ENCODE data around the gene BICDL1. TPM values are rescaled to one million over a fixed set of nuclear protein-coding genes. Genes with fewer than 3 reads are reported as not detected.

BICDL1 gene
- polyA plus RNA-seq, 1 of the 3 experiments (the other 2 are of a cell fraction), result 0.35 TPM

- Histone ChIP-seq H4K20me1 (ENCODE audit: insufficient read depth) (no peaks in the 10 kb centered on the region), H3K9me2 (no peaks in the 10 kb centered on the region), H3K9me3 (no peaks in the 10 kb centered on the region), H3K4me1 (ENCODE audit: control insufficient read depth in 1 of 2, insufficient read depth in 2 of 2, low read depth in 1 of 2, low read length in 1 of 2) (no peaks in the 10 kb centered on the region), H3K4me2 (no peak overlapping the region), H3K79me2 (ENCODE audit: insufficient read depth) (no peaks in the 10 kb centered on the region), H3K9ac (no peak overlapping the region), H3K4me3 (ENCODE audit: low read depth in 2 of 2, low read length in 1 of 2) (no peak overlapping the region), H3K27ac (ENCODE audit: low read depth in 2 of 2, low read length in 1 of 2) (no peak overlapping the region), H3K36me3 (replicated peaks in 1 of 2; ENCODE audit: control insufficient read depth in 1 of 2, insufficient read depth in 2 of 2, low read length in 1 of 2) (no peaks in the 10 kb centered on the region), H3K27me3 (ENCODE audit: insufficient read depth) (no peaks in the 10 kb centered on the region), H2AFZ (ENCODE audit: low read depth) (no peak overlapping the region), H3F3A (replicated peaks; ENCODE audit: insufficient read depth) (no peaks in the 10 kb centered on the region)
- ChIA-PET POLR2A (no interaction called here), CTCF (interaction anchor here (1.1 to 2.3 kb wide), 3 partner anchors 9 to 17 kb away, joined by 3 to 5 read pairs (median 3); partner anchors contain the start of gene BICDL1)
- no peak for DNase-seq
- no peak for TF ChIP-seq NFIC (IDR thresholded peaks at IDR 0.05; ENCODE audit: borderline replicate concordance)
- no peak for TF ChIP-seq RCOR1 (IDR thresholded peaks at IDR 0.05; ENCODE audit: low read length)
- TF ChIP-seq NRF1 (IDR thresholded peaks at IDR 0.05; ENCODE audit: low read depth, low read length), result no peak
- no peak for TF ChIP-seq USF1 (IDR thresholded peaks at IDR 0.05; ENCODE audit: borderline replicate concordance, low read depth)
- no peak for TF ChIP-seq EZH2phosphoT487 (IDR thresholded peaks at IDR 0.05; ENCODE audit: borderline replicate concordance, low read depth)
- TF ChIP-seq FOXM1 (IDR thresholded peaks at IDR 0.05; ENCODE audit: low read depth), result no peak
- no peak for TF ChIP-seq REST (IDR thresholded peaks at IDR 0.05; ENCODE audit: low read depth, low read length)
- TF ChIP-seq POLR2AphosphoS5 (IDR thresholded peaks at IDR 0.05; ENCODE audit: low read depth, low read length), result no peak
- no peak for TF ChIP-seq RXRA (IDR thresholded peaks at IDR 0.05; ENCODE audit: borderline replicate concordance, low read depth)
- no peak for TF ChIP-seq MXI1 (IDR thresholded peaks at IDR 0.05; ENCODE audit: low read depth, low read length)
- WGBS (ENCODE audit: low lambda C conversion rate), result 46% methylated on average over 3 of the region's 3 CpGs
These were observed 17.4 kb downstream of the BICDL1 start for GRCh38 chr12:120006258-120006975.

GRCh38 chr12:120007272-120007671 is 18.2 kb downstream of the BICDL1 start:
- no peaks in the 10 kb centered on the region for H3K9me2 ChIP-seq
- no peaks in the 10 kb centered on the region for H3F3A ChIP-seq (replicated peaks; ENCODE audit: insufficient read depth)
- H3K27ac ChIP-seq (ENCODE audit: low read depth in 2 of 2, low read length in 1 of 2), result no peak overlapping the region
- H4K20me1 ChIP-seq (ENCODE audit: insufficient read depth), result no peaks in the 10 kb centered on the region
- H3K27me3 ChIP-seq (ENCODE audit: insufficient read depth), result no peaks in the 10 kb centered on the region
- no peak overlapping the region for H3K4me3 ChIP-seq (ENCODE audit: low read depth in 2 of 2, low read length in 1 of 2)
- 48% methylated on average over 3 of the region's 3 CpGs for WGBS (ENCODE audit: low lambda C conversion rate)
- H2AFZ ChIP-seq (ENCODE audit: low read depth), result no peak overlapping the region
- no peaks in the 10 kb centered on the region for H3K79me2 ChIP-seq (ENCODE audit: insufficient read depth)
- DNase-seq, result no peak
- POLR2A ChIA-PET, result no interaction called here
- H3K9ac ChIP-seq, result no peak overlapping the region
- H3K4me1 ChIP-seq (ENCODE audit: control insufficient read depth in 1 of 2, insufficient read depth in 2 of 2, low read depth in 1 of 2, low read length in 1 of 2), result no peaks in the 10 kb centered on the region
- H3K9me3 ChIP-seq, result no peaks in the 10 kb centered on the region
- no peak overlapping the region for H3K4me2 ChIP-seq
- CTCF ChIA-PET, result interaction anchor here (1.1 to 2.3 kb wide), 2 partner anchors 10 to 18 kb away, joined by 3 to 5 read pairs; partner anchors contain the start of gene BICDL1
- no peaks in the 10 kb centered on the region for H3K36me3 ChIP-seq (replicated peaks in 1 of 2; ENCODE audit: control insufficient read depth in 1 of 2, insufficient read depth in 2 of 2, low read length in 1 of 2)
- TF ChIP-seq ZBTB33 (IDR thresholded peaks at IDR 0.05; ENCODE audit: borderline replicate concordance, low read depth) (no peak), REST (IDR thresholded peaks at IDR 0.05; ENCODE audit: low read depth, low read length) (no peak), USF2 (IDR thresholded peaks at IDR 0.05; ENCODE audit: borderline replicate concordance, low read depth, low read length) (no peak), USF1 (IDR thresholded peaks at IDR 0.05; ENCODE audit: borderline replicate concordance, low read depth) (no peak), RFX5 (IDR thresholded peaks at IDR 0.05; ENCODE audit: low read length) (no peak)
